HEK293T (cell line): ENCODE results near the gene TXLNB.
"Not testable (repeated sequence)": the region's sequence is repeated elsewhere in the genome, so short reads cannot be mapped to it uniquely, and the experiment has no call there.

Source experiments
- CTCF ChIA-PET: fragments of 350-600 bp; formaldehyde crosslinking; extraction: SDS; loops from one replicate; lab custom pipeline; 2021; ENCODE audit warnings: antibody characterized with exemption, inconsistent platforms; lab: Yijun Ruan, JAX
- POLR2A ChIA-PET: fragments of 350-600 bp; formaldehyde crosslinking; extraction: SDS; loops from one replicate; lab custom pipeline; 2020; ENCODE audit warnings: antibody characterized with exemption, inconsistent platforms; lab: Yijun Ruan, JAX
- DNase-seq: peaks from one replicate; pipeline ENCODE4 v3.0.0; 2012; ENCODE audit warnings: mixed read lengths; ENCODE audit errors: extremely low spot score
- ARNT ChIP-seq: fragments of 450-650 bp; IDR thresholded peaks from 2 replicates; pipeline ENCODE4 v1.6.1; 2017; ENCODE audit warnings: mild to moderate bottlenecking
- BHLHE40 ChIP-seq: fragments of 450-650 bp; IDR thresholded peaks from 2 replicates; pipeline ENCODE4 v1.6.1; 2016; ENCODE audit warnings: mild to moderate bottlenecking, moderate library complexity, borderline replicate concordance
- CTBP1 ChIP-seq: fragments of 450-650 bp; IDR thresholded peaks from 2 replicates; pipeline ENCODE4 v1.6.1; 2016; ENCODE audit warnings: borderline replicate concordance
- ELF4 ChIP-seq: fragments of 450-650 bp; IDR thresholded peaks from 2 replicates; pipeline ENCODE4 v1.6.1; 2017; ENCODE audit warnings: antibody characterized with exemption
- FOXA1 ChIP-seq: fragments of 450-650 bp; IDR thresholded peaks from 2 replicates; pipeline ENCODE4 v1.6.1; 2016; ENCODE audit warnings: mild to moderate bottlenecking
- FOXK2 ChIP-seq: fragments of 450-650 bp; IDR thresholded peaks from 2 replicates; pipeline ENCODE4 v1.6.1; 2016; ENCODE audit warnings: mild to moderate bottlenecking
- FOXM1 ChIP-seq: fragments of 450-650 bp; IDR thresholded peaks from 2 replicates; pipeline ENCODE4 v1.6.1; 2017; ENCODE audit warnings: mild to moderate bottlenecking, borderline replicate concordance
- HDGF ChIP-seq: fragments of 450-650 bp; IDR thresholded peaks from 2 replicates; pipeline ENCODE4 v1.6.1; 2017; ENCODE audit warnings: antibody characterized with exemption, borderline replicate concordance
- L3MBTL2 ChIP-seq: fragments of 450-650 bp; conservative IDR thresholded peaks from 2 replicates; pipeline ENCODE4 v1.6.1; 2016; ENCODE audit warnings: mild to moderate bottlenecking
- LEF1 ChIP-seq: fragments of 450-650 bp; IDR thresholded peaks from 2 replicates; pipeline ENCODE4 v1.6.1; 2017; ENCODE audit warnings: mild to moderate bottlenecking, borderline replicate concordance
- NFRKB ChIP-seq: fragments of 450-650 bp; IDR thresholded peaks from 2 replicates; pipeline ENCODE4 v1.6.1; 2016; ENCODE audit warnings: mild to moderate bottlenecking, moderate library complexity
- SP1 ChIP-seq: fragments of 450-650 bp; IDR thresholded peaks from 2 replicates; pipeline ENCODE4 v1.6.1; 2017
- SUZ12 ChIP-seq: fragments of 450-650 bp; IDR thresholded peaks from 2 replicates; pipeline ENCODE4 v1.6.1; 2016; ENCODE audit warnings: mild to moderate bottlenecking
- TARDBP ChIP-seq: fragments of 450-650 bp; IDR thresholded peaks from 2 replicates; pipeline ENCODE4 v1.6.1; 2016
- ZNF384 ChIP-seq: fragments of 450-650 bp; IDR thresholded peaks from 2 replicates; pipeline ENCODE4 v1.6.1; 2016
- TF ChIP-seq, protein P1 (sequence below): fragments of 450-650 bp; IDR thresholded peaks from 2 replicates; pipeline ENCODE4 v1.6.1; 2016

TXLNB gene

DNA sequence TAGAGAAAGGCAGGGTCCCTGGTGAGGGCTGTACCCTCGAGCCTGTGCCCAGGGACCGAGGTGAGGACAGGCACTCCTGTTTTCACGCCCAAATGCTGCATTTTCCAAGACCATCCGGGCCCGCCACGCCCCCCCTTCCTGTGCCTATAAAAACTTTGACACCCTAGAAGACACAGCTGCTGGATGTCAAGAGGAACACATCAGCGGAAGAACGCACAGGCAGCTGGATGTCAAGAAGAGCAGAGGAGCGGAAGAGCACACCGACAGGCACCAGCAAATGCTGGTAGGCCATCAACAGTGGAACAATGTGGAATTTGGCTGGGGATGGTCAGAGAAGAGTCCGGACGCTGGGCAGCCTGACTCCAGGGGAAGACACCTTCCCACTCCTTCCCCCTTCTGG, 56.1 kb downstream of the TXLNB start:
- DNase-seq = no peak
- TF ChIP-seq BHLHE40 (no peak), ELF4 (no peak), FOXA1 (no peak), SUZ12 (no peak), ZNF384 (no peak), HDGF (no peak), LEF1 (no peak), FOXK2 (no peak), L3MBTL2 (no peak), ARNT (no peak)
- TF ChIP-seq, protein P1, sequence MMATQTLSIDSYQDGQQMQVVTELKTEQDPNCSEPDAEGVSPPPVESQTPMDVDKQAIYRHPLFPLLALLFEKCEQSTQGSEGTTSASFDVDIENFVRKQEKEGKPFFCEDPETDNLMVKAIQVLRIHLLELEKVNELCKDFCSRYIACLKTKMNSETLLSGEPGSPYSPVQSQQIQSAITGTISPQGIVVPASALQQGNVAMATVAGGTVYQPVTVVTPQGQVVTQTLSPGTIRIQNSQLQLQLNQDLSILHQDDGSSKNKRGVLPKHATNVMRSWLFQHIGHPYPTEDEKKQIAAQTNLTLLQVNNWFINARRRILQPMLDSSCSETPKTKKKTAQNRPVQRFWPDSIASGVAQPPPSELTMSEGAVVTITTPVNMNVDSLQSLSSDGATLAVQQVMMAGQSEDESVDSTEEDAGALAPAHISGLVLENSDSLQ = no peak
- CTCF ChIA-PET = no interaction called here
- POLR2A ChIA-PET = no interaction called here

DNA sequence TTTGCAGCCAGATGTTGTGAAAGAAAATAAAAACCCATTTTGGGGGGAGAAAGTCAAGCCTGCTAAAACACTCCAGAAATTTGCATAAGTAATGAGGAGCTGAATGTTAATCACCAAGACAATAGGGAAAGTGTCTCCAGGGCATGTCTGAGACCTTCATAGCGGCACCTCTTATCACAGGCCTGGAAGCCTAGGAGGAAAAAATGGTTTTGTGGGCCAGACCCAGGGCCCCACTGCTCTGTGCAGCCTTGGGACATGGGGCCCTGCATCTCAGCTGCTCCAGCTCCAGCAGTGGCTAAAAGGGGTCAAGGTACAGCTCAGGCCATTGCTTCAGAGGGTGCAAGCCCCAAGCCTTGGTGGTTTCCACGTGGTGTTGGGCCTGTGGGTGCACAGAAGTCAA, 57.6 kb downstream of the TXLNB start:
- POLR2A ChIA-PET, CTCF ChIA-PET, DNase-seq: not testable (repeated sequence)

DNA sequence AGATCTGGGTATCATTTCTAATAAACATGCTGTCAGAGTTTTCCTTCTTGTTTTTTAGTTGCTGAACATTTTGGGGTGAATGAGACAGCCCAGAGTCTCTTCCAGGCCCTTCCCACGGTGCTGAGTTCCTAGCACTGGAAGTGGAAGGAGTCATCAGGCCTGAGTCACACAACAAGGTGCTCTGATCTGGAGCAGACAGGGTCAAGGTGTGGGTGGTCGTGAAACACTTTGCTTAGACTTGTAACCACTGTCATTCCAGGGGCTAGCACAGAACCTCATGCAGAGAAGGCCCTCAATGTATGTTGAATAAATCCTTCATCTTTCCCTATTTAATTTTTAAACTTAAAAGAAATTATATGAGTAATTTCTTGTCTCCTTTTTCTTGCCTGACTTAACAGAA, 60.6 kb downstream of the TXLNB start:
- DNase-seq = no peak
- TF ChIP-seq SUZ12 = no peak
- TF ChIP-seq ARNT = no peak
- TF ChIP-seq FOXM1 = no peak
- TF ChIP-seq FOXA1 = no peak
- no peak for TF ChIP-seq NFRKB
- no peak for TF ChIP-seq BHLHE40
- TF ChIP-seq TARDBP = no peak
- no peak for TF ChIP-seq LEF1
- TF ChIP-seq HDGF = no peak
- TF ChIP-seq ZNF384 = no peak
- TF ChIP-seq SP1 = no peak
- TF ChIP-seq, protein P1 = no peak
- no peak for TF ChIP-seq FOXK2
- TF ChIP-seq CTBP1 = no peak
- TF ChIP-seq ELF4 = no peak
- TF ChIP-seq L3MBTL2 = no peak
- CTCF ChIA-PET = interaction anchor here (1.2 to 1.3 kb wide), 2 partner anchors 10 to 19 kb away, joined by 4 to 5 read pairs; no protein-coding TSS in a partner anchor
- POLR2A ChIA-PET = no interaction called here

DNA sequence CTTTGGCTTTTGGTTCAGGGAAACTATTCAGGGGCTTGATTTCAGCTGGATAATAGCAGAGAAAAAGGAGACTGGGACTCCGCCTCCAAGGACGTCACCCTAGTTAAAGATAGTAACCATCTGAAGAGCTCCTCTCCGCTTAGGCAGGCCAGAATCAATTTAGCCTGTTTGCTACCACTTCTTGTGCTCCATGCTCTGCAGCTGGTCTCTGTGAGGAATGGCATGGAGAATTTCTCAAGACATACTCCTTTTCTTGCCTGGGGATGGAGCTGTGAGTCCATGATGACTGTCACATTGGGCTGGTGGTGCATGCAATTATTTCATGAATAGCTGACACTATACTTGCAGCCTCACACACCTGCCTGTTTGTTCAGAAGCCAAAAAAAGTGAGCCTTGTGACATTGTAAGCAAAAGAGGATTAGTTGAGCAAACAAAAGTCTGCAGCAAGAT, 61.4 kb downstream of the TXLNB start:
- TF ChIP-seq CTBP1 (no peak), FOXM1 (no peak), ELF4 (no peak)
- DNase-seq = no peak
- POLR2A ChIA-PET = no interaction called here
- CTCF ChIA-PET = interaction anchor here (0.8 to 1.3 kb wide), 4 partner anchors 11 to 134 kb away, joined by 4 to 8 read pairs (median 4); no protein-coding TSS in a partner anchor

DNA sequence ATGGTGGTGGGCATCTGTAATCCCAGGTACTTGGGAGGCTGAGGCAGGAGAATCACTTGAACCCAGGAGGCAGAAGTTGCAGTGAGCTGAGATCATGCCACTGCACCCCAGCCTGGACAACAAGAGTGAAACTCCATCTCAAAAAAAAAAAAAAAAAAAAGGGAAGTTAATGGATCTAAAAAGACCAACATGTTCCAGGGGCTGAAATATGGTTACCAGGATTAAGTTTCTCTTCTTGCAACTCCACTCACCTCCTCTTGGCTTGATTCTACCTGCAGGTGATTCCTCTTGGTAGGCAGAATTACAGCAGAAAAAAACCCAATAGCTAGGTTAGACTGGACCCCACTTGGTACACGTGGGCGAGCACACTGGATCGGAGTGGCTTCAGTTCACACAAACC, 63.4 kb downstream of the TXLNB start:
- POLR2A ChIA-PET, CTCF ChIA-PET, DNase-seq: not testable (repeated sequence)

DNA sequence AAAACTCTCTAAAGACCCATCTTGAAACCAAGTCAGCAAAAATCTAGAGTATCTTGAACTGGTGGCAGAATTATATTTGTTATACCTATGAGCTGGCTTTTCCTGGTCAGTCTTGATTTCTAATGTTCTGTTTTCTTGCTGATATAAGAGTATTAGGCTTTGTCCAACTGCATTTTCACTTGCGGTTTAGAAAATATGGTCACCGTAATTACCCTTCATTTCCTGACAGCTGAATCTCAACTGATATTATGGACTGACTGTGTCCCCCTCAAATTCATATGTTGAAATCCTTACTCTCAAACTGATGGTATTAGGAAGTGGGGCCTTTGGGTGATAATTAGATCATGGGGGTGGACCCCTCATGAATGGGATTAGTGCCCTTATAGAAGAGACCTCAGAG, 72.1 kb downstream of the TXLNB start:
- ChIA-PET POLR2A (interaction anchor here (1.0 to 1.5 kb wide), 3 partner anchors 145 to 156 kb away, joined by 3 to 5 read pairs (median 3); no protein-coding TSS in a partner anchor), CTCF (interaction anchor here (0.6 to 3.7 kb wide), 15 partner anchors 11 to 312 kb away, joined by 3 to 44 read pairs (median 3); no protein-coding TSS in a partner anchor)
- TF ChIP-seq NFRKB = no peak
- TF ChIP-seq, protein P1 = no peak
- TF ChIP-seq ELF4 = no peak
- no peak for TF ChIP-seq FOXA1
- TF ChIP-seq ARNT = no peak
- TF ChIP-seq TARDBP = no peak
- no peak for TF ChIP-seq HDGF
- no peak for TF ChIP-seq CTBP1
- no peak for TF ChIP-seq FOXK2
- no peak for TF ChIP-seq L3MBTL2
- no peak for TF ChIP-seq BHLHE40
- no peak for TF ChIP-seq FOXM1
- no peak for TF ChIP-seq SUZ12
- no peak for TF ChIP-seq ZNF384
- no peak for TF ChIP-seq LEF1
- no peak for TF ChIP-seq SP1
- DNase-seq = no peak

DNA sequence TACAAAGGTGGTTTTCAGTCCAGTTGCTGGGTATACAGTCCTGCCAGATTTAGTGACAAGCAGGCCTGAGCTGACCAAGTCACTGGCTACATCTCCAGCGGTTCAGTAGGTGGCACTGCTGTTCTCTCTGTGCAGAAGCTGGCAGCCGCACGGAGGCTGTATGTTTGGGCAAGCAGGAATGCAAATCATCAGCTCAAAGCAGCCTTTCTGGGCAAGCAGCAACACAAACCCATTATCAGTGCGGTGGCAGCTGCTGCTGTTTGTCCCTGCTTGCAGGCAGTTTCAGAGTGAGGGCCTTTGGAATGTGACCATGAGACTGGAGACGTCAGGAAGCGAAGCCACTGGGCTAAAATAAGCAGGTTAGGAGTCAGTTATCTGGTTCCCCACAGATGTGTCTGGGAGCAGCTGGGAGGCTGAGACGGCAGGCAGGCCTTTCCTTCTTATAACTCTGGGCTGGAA, 72.5 kb downstream of the TXLNB start:
- peak; percentile 84 for DNase-seq
- ChIA-PET POLR2A (interaction anchor here (1.0 to 1.5 kb wide), 3 partner anchors 145 to 156 kb away, joined by 3 to 5 read pairs (median 3); no protein-coding TSS in a partner anchor), CTCF (interaction anchor here (0.6 to 3.7 kb wide), 17 partner anchors 11 to 409 kb away, joined by 3 to 44 read pairs (median 3); no protein-coding TSS in a partner anchor)
- TF ChIP-seq LEF1 = no peak

DNA sequence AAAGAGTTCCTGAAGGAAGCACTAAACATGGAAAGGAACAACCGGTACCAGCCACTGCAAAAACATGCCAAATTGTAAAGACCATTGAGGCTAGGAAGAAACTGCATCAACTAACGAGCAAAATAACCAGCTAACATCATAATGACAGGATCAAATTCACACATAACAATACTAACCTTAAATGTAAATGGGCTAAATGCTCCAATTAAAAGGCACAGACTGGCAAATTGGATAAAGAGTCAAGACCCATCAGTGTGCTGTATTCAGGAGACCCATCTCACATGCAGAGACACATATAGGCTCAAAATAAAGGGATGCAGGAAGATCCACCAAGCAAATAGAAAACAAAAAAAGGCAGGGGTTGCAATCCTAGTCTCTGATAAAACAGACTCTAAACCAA, 79.3 kb downstream of the TXLNB start:
- CTCF ChIA-PET, DNase-seq, POLR2A ChIA-PET: not testable (repeated sequence)

DNA sequence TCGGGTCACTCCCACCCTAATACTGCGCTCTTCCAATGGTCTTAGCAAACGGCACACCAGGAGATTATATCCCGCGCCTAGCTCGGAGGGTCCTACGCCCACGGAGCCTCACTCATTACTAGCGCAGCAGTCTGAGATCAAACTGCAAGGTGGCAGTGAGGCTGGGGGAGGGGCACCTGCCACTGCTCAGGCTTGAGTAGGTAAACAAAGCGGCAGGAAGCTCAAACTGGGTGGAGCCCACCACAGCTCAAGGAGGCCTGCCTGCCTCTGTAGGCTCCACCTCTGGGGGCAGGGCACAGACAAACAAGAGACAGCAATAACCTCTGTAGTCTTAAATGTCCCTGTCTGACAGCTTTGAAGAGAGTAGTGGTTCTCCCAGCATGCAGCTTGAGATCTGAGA, 81.0 kb downstream of the TXLNB start:
- CTCF ChIA-PET = interaction anchor here (0.6 kb wide), 1 partner anchor 423 kb away, joined by 3 read pairs; no protein-coding TSS in a partner anchor
- POLR2A ChIA-PET, DNase-seq: not testable (repeated sequence)
